Testis (tissue), 3 donors: ENCODE data around the gene ADK. TPM values are rescaled to one million over a fixed set of nuclear protein-coding genes. Genes with fewer than 3 reads are reported as not detected.
"Not testable (repeated sequence)": the region's sequence is repeated elsewhere in the genome, so short reads cannot be mapped to it uniquely, and the experiment has no call there.

Experiments
- DNase-seq: peaks from one replicate; pipeline ENCODE4 v3.0.0-alpha.2; 2019
- H3K27ac ChIP-seq, 2 donors: fragments of 200-600 bp; sonication (generic); one replicate each; pipeline ENCODE4 v1.5.1; 2019
- H3K27me3 ChIP-seq: fragments of 200-600 bp; sonication (generic); one replicate; pipeline ENCODE4 v1.5.1; 2019
- H3K36me3 ChIP-seq: fragments of 200-600 bp; sonication (generic); one replicate; pipeline ENCODE4 v1.5.1; 2017; ENCODE audit warnings: low read depth; ENCODE audit errors: missing control alignments
- H3K4me1 ChIP-seq: fragments of 200-600 bp; sonication (generic); one replicate; pipeline ENCODE4 v1.5.1; 2019
- H3K4me3 ChIP-seq, 2 donors: fragments of 200-600 bp; sonication (generic); one replicate each; pipeline ENCODE4 v1.5.1; 2017 to 2019
- H3K9me3 ChIP-seq: fragments of 200-600 bp; sonication (generic); one replicate; pipeline ENCODE4 v1.5.1; 2017
- POLR2A ChIP-seq: fragments of 450-650 bp; IDR thresholded peaks from one replicate; pipeline ENCODE4 v1.6.1; 2017; ENCODE audit warnings: antibody characterized with exemption, mild to moderate bottlenecking, moderate library complexity
- WGBS, 2 donors: methylation state at CpG; one replicate each; pipeline ENCODE4 v1.1.5; 2018; 5-methylcytosine and 5-hydroxymethylcytosine counted together
- intact Hi-C: fragments of 100-400 bp; cut with DNase I; formaldehyde crosslinking; loops from one replicate; pipeline ENCODE4 v1.15.1; 2023; ENCODE audit warnings: low total_unique reads
- polyA plus RNA-seq: library from polyadenylated mRNA; stranded (reverse); fragments of 350-450 nt; fragmentation: Illumina TruSeq; extraction: RNeasy Lipid Tissue Mini Kit (QIAGEN cat#74804); gene quantifications from one replicate; pipeline ENCODE4 v1.2.3, GENCODE V29; 2014; ENCODE audit warnings: low read depth, low replicate concordance; ENCODE audit not compliant: insufficient read depth
- total RNA-seq, 2 donors: library from RNA; depleted of rRNA; stranded (reverse); fragments of >200 nt; gene quantifications; one replicate each; pipeline ENCODE4 v1.2.3, GENCODE V29; 2016
- TF ChIP-seq, protein P1 (sequence below), 3 experiments: fragments of 450-650 bp in 2 of 3; fragments of 200-600 bp in 1 of 3; sonication (generic) in 1 of 3; IDR thresholded peaks; one replicate each; pipeline ENCODE4 v1.5.1; 2016 to 2019; ENCODE audit warnings: antibody characterized with exemption in 3 of 3, mild to moderate bottlenecking in 2 of 3, moderate library complexity in 1 of 3

ADK gene
- total and polyA plus RNA-seq, 3 donors from 2014 or later = 23.3 to 61.8 (median 55.3) TPM

DNA sequence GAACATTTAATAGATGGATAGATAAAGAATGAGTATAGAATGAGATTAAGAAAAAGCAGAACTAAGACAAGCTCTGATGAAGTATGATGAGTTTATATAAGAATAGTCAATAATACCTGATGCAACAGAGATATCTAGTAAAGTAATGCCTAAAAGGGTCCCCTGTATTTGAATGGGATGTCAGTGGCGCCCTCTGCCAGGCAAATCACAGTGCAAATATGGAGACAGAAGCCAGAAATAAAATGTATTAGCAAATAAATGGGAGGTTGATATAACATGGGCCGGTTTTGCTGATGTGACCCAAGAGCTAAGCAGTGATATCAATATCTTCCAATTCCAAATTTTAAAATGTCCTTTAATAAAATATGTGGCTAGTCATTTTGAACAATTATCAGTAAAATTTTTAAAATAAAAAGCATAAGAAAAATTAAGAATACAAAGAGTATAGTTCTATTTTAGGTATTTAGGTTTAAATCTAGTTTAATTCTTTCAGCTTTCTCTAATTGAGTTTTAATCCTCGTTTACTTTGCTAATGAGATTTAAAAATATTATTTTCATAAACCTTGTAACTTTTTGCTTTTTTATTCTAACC is 62.6 kb downstream of the ADK start:
- WGBS, 2 donors = 80 to 81% methylated on average over 3 of the region's 3 CpGs
- no peaks in the 10 kb centered on the region for H3K4me1 ChIP-seq
- intact Hi-C loops = no loop called here
- TF ChIP-seq, protein P1, sequence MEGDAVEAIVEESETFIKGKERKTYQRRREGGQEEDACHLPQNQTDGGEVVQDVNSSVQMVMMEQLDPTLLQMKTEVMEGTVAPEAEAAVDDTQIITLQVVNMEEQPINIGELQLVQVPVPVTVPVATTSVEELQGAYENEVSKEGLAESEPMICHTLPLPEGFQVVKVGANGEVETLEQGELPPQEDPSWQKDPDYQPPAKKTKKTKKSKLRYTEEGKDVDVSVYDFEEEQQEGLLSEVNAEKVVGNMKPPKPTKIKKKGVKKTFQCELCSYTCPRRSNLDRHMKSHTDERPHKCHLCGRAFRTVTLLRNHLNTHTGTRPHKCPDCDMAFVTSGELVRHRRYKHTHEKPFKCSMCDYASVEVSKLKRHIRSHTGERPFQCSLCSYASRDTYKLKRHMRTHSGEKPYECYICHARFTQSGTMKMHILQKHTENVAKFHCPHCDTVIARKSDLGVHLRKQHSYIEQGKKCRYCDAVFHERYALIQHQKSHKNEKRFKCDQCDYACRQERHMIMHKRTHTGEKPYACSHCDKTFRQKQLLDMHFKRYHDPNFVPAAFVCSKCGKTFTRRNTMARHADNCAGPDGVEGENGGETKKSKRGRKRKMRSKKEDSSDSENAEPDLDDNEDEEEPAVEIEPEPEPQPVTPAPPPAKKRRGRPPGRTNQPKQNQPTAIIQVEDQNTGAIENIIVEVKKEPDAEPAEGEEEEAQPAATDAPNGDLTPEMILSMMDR (IDR thresholded peaks at IDR 0.05) = no peak
- no peak for TF ChIP-seq POLR2A
- H3K27ac ChIP-seq = no peak overlapping the region
- no peaks in the 10 kb centered on the region for H3K9me3 ChIP-seq
- H3K36me3 ChIP-seq = no peaks in the 10 kb centered on the region
- H3K4me3 ChIP-seq = no peak overlapping the region
- no peak for DNase-seq
- H3K27me3 ChIP-seq = no peaks in the 10 kb centered on the region

DNA sequence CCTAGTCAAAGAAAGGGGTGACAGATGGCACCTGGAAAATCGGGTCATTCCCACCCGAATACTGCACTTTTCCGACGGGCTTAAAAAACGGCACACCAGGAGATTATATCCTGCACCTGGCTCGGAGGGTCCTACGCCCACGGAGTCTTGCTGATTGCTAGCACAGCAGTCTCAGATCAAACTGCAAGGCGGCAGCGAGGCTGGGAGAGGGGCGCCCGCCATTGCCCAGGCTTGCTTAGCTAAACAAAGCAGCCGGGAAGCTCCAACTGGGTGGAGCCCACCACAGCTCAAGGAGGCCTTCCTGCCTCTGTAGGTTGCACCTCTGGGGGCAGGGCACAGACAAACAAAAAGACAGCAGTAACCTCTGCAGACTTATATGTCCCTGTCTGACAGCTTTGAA is 66.1 kb downstream of the ADK start:
- H3K4me3 ChIP-seq, H3K4me1 ChIP-seq, H3K36me3 ChIP-seq, H3K27me3 ChIP-seq, H3K9me3 ChIP-seq, intact Hi-C loops, H3K27ac ChIP-seq, DNase-seq: not testable (repeated sequence)
- WGBS, 2 donors = 98% methylated on average over 13 of the region's 13 CpGs

DNA sequence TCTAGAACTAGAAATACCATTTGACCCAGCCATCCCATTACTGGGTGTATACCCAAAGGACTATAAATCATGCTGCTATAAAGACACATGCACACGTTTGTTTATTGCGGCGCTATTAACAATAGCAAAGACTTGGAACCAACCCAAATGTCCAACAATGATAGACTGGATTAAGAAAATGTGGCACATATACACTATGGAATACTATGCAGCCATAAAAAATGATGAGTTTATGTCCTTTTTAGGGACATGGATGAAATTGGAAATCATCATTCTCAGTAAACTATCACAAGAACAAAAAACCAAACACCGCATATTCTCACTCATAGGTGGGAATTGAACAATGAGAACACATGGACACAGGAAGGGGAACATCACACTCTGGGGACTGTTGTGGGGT is 71.4 kb downstream of the ADK start:
- 90 to 97% methylated on average over 3 to 4 of the region's 4 CpGs for WGBS, 2 donors
- H3K9me3 ChIP-seq, H3K4me1 ChIP-seq, H3K4me3 ChIP-seq, DNase-seq, H3K27ac ChIP-seq, H3K36me3 ChIP-seq, H3K27me3 ChIP-seq, intact Hi-C loops: not testable (repeated sequence)

DNA sequence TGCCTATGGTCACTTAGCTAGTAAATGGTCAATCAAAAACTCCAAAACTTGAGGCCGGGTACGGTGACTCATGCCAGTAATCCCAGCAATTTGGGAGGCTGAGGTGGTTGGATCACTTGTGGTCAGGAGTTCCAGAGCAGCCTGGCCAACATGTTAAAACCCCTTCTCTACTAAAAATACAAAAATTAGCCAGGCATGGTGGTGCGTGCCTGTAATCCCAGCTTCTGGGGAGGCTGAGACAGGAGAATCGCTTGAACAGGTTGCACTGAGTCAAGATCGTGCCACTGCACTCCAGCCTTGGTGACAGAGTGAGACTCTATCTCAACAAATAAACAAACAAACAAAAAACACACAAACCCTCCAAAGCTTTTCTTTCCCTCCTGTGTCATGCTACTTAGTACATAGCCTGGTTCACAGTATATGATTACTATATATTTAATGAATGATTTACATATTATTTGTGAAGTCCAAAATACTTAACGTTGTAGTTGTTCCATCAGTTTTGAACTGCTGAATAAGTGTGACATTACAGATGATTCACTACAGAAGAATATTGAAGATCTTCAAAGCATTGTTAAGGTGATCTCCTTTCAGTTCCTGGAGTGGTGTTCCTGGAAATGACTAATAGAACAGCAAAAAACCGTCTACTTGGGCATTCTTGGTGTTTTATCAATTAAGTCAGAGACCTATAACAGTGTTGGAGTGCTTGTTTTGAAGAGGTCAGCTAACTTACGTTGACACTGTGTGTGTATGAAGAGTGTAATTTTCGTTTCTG is 72.9 kb downstream of the ADK start:
- no peaks in the 10 kb centered on the region for H3K27me3 ChIP-seq
- H3K36me3 ChIP-seq = no peaks in the 10 kb centered on the region
- H3K27ac ChIP-seq = no peak overlapping the region
- DNase-seq = no peak
- WGBS, 2 donors = 84 to 85% methylated on average over 9 of the region's 9 CpGs
- no peaks in the 10 kb centered on the region for H3K9me3 ChIP-seq
- H3K4me1 ChIP-seq = no peaks in the 10 kb centered on the region
- no peak overlapping the region for H3K4me3 ChIP-seq
- TF ChIP-seq, protein P1 (IDR thresholded peaks at IDR 0.05) = no peak
- TF ChIP-seq POLR2A = no peak
- intact Hi-C loops = no loop called here

DNA sequence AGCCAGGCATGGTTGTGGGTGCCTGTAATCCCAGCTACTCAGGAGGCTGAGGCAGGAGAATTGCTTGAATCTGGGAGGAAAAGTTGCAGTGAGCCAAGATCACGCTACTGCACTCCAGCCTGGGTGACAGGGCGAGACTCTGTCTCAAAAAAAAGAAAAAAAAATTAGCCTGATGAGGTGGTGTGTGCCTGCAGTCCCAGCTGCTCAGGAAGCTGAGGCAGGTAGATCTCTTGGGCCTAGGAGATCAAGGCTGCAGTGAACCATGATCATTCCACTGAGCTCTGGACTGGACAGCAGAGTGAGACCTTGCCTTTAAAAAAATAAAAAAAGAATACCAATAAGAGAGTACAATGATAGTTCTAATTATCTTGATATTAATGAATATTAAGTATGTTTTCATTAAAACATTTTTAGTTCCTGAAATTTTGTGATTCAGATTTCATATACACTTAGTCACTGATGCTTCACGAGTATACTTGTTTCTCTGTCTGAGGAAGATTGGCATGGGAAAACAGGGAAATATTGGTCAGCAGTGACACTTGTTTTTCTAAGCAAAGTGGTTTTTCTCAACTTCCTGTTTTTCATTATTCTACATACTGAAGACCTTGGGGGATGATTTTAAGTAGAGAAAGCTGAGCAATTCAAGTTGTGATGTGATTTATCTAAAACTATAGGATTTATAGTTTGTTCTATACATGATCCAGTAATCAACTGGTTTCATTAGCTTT is 76.8 kb downstream of the ADK start:
- intact Hi-C loops = no loop called here
- H3K4me3 ChIP-seq = no peak overlapping the region
- WGBS, 2 donors = 81 to 88% methylated on average over 3 of the region's 3 CpGs
- H3K9me3 ChIP-seq = no peaks in the 10 kb centered on the region
- H3K27ac ChIP-seq = no peak overlapping the region
- no peaks in the 10 kb centered on the region for H3K27me3 ChIP-seq
- no peak for DNase-seq
- no peaks in the 10 kb centered on the region for H3K4me1 ChIP-seq
- TF ChIP-seq, protein P1 (IDR thresholded peaks at IDR 0.05) = no peak
- TF ChIP-seq POLR2A = no peak
- H3K36me3 ChIP-seq = no peaks in the 10 kb centered on the region
